Smooth muscle cell (in vitro differentiated cells): ENCODE data around the gene TRAF2. TPM values are rescaled to one million over a fixed set of nuclear protein-coding genes. Genes with fewer than 3 reads are reported as not detected.

Source experiments
- DNase-seq: peaks from one replicate; lab custom pipeline; 2025; ENCODE audit not compliant: unreplicated experiment; lab: John Stamatoyannopoulos, UW
- H2AFZ ChIP-seq: fragments of 200-600 bp; sonication (generic); 2 replicates; pipeline ENCODE4 v1.6.0; 2016; ENCODE audit warnings: antibody characterized with exemption, low read depth, mild to moderate bottlenecking
- H3F3A ChIP-seq: fragments of 200-600 bp; sonication (generic); 2 replicates; pipeline ENCODE4 v1.6.0; 2017; ENCODE audit warnings: antibody characterized with exemption, low read depth
- H3K27ac ChIP-seq: fragments of 200-600 bp; sonication (generic); 2 replicates; pipeline ENCODE4 v1.5.1; 2016; ENCODE audit warnings: low read depth, mild to moderate bottlenecking
- H3K27me3 ChIP-seq: fragments of 200-600 bp; sonication (generic); 2 replicates; pipeline ENCODE4 v1.6.1; 2016; ENCODE audit warnings: low read depth, mild to moderate bottlenecking
- H3K36me3 ChIP-seq: fragments of 200-600 bp; sonication (generic); 2 replicates; pipeline ENCODE4 v1.5.1; 2016; ENCODE audit warnings: low read depth
- H3K4me1 ChIP-seq: fragments of 200-600 bp; sonication (generic); 2 replicates; pipeline ENCODE4 v1.5.1; 2016; ENCODE audit warnings: low read depth
- H3K4me2 ChIP-seq: fragments of 200-600 bp; sonication (generic); 2 replicates; pipeline ENCODE4 v1.6.0; 2016; ENCODE audit warnings: mild to moderate bottlenecking
- H3K4me3 ChIP-seq: fragments of 200-600 bp; sonication (generic); 2 replicates; pipeline ENCODE4 v1.5.1; 2016; ENCODE audit warnings: mild to moderate bottlenecking
- H3K79me2 ChIP-seq: fragments of 200-600 bp; sonication (generic); 2 replicates; pipeline ENCODE4 v1.6.0; 2016; ENCODE audit warnings: low read depth, mild to moderate bottlenecking
- H3K9ac ChIP-seq: fragments of 200-600 bp; sonication (generic); 2 replicates; pipeline ENCODE4 v1.6.0; 2016; ENCODE audit warnings: low read depth
- H3K9me3 ChIP-seq: fragments of 200-600 bp; sonication (generic); replicated peaks from 2 replicates; pipeline ENCODE4 v1.5.1; 2016; ENCODE audit warnings: low read depth
- H4K20me1 ChIP-seq: fragments of 200-600 bp; sonication (generic); 2 replicates; pipeline ENCODE4 v1.6.0; 2016; ENCODE audit warnings: low read depth
- CTCF ChIP-seq: fragments of 200-600 bp; sonication (generic); IDR thresholded peaks from 2 replicates; pipeline ENCODE4 v1.5.1; 2017; ENCODE audit warnings: borderline replicate concordance, mild to moderate bottlenecking, antibody characterized with exemption; ENCODE audit not compliant: insufficient read depth, poor library complexity, severe bottlenecking
- WGBS: methylation state at CpG from one replicate; pipeline ENCODE4 v1.1.7; 2016; ENCODE audit warnings: low lambda C conversion rate; 5-methylcytosine and 5-hydroxymethylcytosine counted together
- polyA plus RNA-seq: library from polyadenylated mRNA; unstranded; fragments of >200 nt; fragmentation: Nextera tagmentation; extraction: Ambion mirVana; gene quantifications from 2 replicates; pipeline ENCODE4 v1.2.1, GENCODE V29; 2016
- total RNA-seq: library from RNA; depleted of rRNA; stranded (reverse); fragments of >200 nt; gene quantifications from 2 replicates; pipeline ENCODE4 v1.2.3, GENCODE V29; 2014

The TRAF2 gene
- total and polyA plus RNA-seq, 2 experiments from 2014 or later = 7.0 to 15.9 TPM

- peaks cover 79% of the 10 kb centered on the region for H3K79me2 ChIP-seq
- H3K27ac ChIP-seq = no peak overlapping the region
- no peak for DNase-seq
- WGBS = 88% methylated on average over 13 of the region's 13 CpGs
- H3K36me3 ChIP-seq = no peaks in the 10 kb centered on the region
- H4K20me1 ChIP-seq = peaks cover 59% of the 10 kb centered on the region
- H3K4me1 ChIP-seq = peaks cover 8% of the 10 kb centered on the region
- H3K9ac ChIP-seq = no peak overlapping the region
- H3K9me3 ChIP-seq = no peaks in the 10 kb centered on the region
- H3K4me3 ChIP-seq = no peak overlapping the region
- H2AFZ ChIP-seq = no peak overlapping the region
- no peak for TF ChIP-seq CTCF
- H3F3A ChIP-seq = no peaks in the 10 kb centered on the region
- H3K4me2 ChIP-seq = no peak overlapping the region
- H3K27me3 ChIP-seq = no peaks in the 10 kb centered on the region
These were observed 4.3 kb downstream of the TRAF2 start for GRCh38 chr9:136890661-136891060.

DNA sequence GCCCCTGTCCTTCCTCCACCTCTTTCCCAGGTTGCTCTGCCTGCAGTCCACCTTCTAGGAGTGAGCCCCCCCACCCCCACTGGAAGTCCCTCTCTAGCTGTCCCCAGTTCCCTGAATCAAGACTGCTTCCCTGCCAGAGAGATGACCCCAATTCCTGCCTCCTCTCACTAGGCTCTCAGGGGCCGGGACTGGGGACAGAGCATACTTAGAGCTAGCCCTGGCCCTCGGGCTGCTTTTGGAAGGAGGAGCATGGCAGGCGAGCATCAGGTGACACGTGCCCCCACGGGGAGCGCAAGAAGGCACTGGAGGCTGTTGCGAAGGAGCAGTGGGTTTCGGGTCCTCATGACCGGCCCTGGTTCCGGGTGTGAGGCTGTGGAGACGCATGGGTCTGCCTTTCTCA lies 9.7 kb downstream of the TRAF2 start:
- Histone ChIP-seq H4K20me1 (peaks cover 58% of the 10 kb centered on the region), H3K36me3 (no peaks in the 10 kb centered on the region), H3F3A (no peaks in the 10 kb centered on the region), H2AFZ (no peak overlapping the region), H3K4me2 (no peak overlapping the region), H3K27me3 (no peaks in the 10 kb centered on the region), H3K27ac (no peak overlapping the region), H3K4me1 (no peaks in the 10 kb centered on the region), H3K9me3 (no peaks in the 10 kb centered on the region), H3K79me2 (peaks cover 49% of the 10 kb centered on the region), H3K9ac (no peak overlapping the region), H3K4me3 (no peak overlapping the region)
- 88% methylated on average over 11 of the region's 11 CpGs for WGBS
- no peak for DNase-seq
- TF ChIP-seq CTCF = no peak

- TF ChIP-seq CTCF = no peak
- DNase-seq = no peak
- Histone ChIP-seq H4K20me1 (peaks cover 39% of the 10 kb centered on the region), H3K9me3 (no peaks in the 10 kb centered on the region), H3K4me3 (no peak overlapping the region), H3K4me1 (peaks cover 4% of the 10 kb centered on the region), H3K27ac (no peak overlapping the region), H3K36me3 (no peaks in the 10 kb centered on the region), H3K27me3 (no peaks in the 10 kb centered on the region), H3K9ac (no peak overlapping the region), H2AFZ (no peak overlapping the region), H3F3A (no peaks in the 10 kb centered on the region), H3K4me2 (no peak overlapping the region), H3K79me2 (peaks cover 25% of the 10 kb centered on the region)
- 96% methylated on average over 21 of the region's 21 CpGs for WGBS
These were observed 12.3 kb downstream of the TRAF2 start for GRCh38 chr9:136898483-136899100.

GRCh38 chr9:136899196-136899595 lies 12.9 kb downstream of the TRAF2 start:
- Histone ChIP-seq H3F3A (no peaks in the 10 kb centered on the region), H3K4me2 (no peak overlapping the region), H3K79me2 (peaks cover 19% of the 10 kb centered on the region), H2AFZ (no peak overlapping the region), H4K20me1 (peaks cover 33% of the 10 kb centered on the region), H3K36me3 (no peaks in the 10 kb centered on the region), H3K9me3 (no peaks in the 10 kb centered on the region), H3K4me1 (peaks cover 4% of the 10 kb centered on the region), H3K4me3 (no peak overlapping the region), H3K9ac (no peak overlapping the region), H3K27ac (no peak overlapping the region), H3K27me3 (no peaks in the 10 kb centered on the region)
- no peak for TF ChIP-seq CTCF
- DNase-seq = no peak
- 94% methylated on average over 9 of the region's 9 CpGs for WGBS
